ENCODE measurements around the gene CHAD.

DNA sequence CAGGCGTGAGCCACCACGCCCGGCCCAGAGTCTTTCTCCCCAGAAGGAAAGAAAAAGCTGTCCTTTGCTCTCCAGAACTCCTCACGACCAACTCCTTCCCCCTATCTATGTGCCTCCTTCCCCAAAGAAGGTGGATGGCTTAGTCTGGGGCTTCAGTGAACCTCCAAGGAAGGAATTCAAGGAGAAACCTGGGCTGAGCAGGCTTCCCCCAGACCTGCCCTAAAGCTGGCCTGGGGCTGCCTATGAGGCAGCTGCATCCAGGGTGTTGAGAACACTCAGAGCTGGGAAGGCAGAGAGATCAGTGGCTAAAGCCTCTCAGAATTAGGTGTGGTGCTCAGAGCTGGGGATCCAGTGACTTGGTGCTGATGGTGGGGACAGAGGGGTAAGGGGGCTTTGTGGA lies 38.9 kb downstream of the CHAD start:
- no peak for TF ChIP-seq CTCF (IDR thresholded peaks at IDR 0.05)
- TF ChIP-seq POLR2A (IDR thresholded peaks at IDR 0.05), result no peak

All from lower leg skin (tissue), 3 donors.